Activated CD4-positive, alpha-beta T cell treated with anti-CD3 and anti-CD28 coated beads, Interleukin-2, Interleukin-4, amounts not matched to agents 100 ng/mL and 50 ng/mL, durations not matched to agents 16 hours and 8 hours (primary cell): ENCODE measurements around the gene UTF1.

Experiments
- DNase-seq: peaks from one replicate; pipeline ENCODE4 v3.0.0-alpha.2; 2020; ENCODE audit warnings: low spot score

Gene UTF1

DNA sequence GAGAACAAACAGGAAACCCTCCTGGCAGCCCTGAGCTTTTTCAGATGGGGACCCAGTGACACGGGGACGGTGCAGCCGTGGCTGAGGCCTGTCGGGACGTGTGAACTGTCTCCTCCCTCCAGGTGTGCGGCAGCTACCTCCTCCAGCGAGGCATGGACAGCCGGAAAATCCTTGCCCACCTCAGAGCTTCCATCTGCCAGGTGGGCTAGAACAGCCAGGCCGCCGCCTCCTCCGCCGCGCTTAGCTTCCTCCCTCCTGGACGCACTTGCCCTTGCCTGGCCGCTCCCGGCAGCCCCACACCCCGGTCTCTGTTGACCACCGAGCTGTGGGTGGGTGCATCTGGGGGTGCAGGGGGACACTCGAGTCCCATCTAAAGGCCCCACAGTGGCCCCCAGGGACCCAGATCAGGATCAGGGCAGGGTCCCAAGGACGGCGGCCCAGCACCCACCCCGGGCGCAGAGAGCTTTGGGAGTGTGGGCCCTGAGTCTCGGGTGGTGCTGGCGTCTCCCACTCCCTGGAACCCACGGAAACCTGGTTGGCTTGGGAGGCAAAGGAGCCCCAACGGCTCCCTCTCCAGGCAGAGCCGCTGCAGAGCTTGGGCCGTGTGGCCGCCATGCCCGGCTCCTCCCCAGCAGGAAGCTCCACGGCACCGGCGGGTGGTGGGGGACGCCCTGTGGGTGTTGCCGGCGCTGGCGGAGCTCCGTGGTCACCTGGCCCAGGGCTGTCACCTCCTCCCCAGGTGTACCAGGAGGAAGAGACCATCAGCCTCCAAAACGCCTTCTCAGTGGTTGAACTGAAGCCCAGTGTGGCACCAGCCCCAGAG is 32.9 kb upstream of the UTF1 start:
- DNase-seq: no peak

DNA sequence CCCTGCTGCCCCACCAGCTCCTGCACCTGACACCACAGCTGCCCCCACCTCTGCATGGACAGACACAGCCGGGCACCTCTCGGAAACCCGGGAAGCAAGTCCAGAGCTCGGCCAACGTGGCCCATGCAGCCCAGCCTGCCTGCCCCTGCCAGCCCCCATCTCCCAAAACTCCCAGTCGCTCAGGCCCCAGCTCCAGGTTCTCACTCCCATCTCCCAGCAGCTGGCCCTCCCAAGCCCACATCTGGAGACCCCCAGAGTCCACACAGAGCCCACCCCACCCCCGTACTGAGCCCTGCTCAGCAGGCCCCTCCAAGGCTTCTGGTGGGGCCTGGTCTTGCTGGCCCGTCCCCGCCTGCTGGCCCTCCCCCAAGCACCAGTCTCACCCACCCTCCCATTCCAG is 32.2 kb upstream of the UTF1 start:
- no peak for DNase-seq

- DNase-seq: no peak
Measured at GRCh38 chr10:133198206-133198605, 31.8 kb upstream of the UTF1 start.

GRCh38 chr10:133198621-133199487 is 31.2 kb upstream of the UTF1 start:
- no peak for DNase-seq

DNA sequence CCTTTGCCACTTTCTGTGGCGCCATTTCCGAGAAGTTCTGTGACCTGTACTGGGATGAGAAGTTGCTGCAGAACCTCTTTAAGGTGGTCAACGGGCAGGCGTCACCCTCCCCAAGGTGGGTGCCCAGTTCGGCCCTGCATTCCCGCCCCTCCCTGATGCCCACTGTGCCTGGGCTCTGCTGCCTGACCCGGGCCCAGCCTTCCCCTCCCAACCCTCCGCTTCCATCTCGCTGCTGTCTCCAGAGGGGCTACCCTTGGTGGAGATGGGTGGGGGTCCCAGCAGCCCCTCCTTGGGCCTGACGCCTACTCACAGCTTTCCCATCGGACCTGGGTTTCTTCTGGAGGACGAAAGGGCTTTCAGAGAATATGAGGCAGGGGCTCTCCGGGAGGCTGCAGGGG is 30.5 kb upstream of the UTF1 start:
- DNase-seq: no peak

- DNase-seq: no peak
Measured at GRCh38 chr10:133199992-133200611, 29.9 kb upstream of the UTF1 start.

- DNase-seq: no peak
Measured at GRCh38 chr10:133200621-133201031, 29.4 kb upstream of the UTF1 start.

DNA sequence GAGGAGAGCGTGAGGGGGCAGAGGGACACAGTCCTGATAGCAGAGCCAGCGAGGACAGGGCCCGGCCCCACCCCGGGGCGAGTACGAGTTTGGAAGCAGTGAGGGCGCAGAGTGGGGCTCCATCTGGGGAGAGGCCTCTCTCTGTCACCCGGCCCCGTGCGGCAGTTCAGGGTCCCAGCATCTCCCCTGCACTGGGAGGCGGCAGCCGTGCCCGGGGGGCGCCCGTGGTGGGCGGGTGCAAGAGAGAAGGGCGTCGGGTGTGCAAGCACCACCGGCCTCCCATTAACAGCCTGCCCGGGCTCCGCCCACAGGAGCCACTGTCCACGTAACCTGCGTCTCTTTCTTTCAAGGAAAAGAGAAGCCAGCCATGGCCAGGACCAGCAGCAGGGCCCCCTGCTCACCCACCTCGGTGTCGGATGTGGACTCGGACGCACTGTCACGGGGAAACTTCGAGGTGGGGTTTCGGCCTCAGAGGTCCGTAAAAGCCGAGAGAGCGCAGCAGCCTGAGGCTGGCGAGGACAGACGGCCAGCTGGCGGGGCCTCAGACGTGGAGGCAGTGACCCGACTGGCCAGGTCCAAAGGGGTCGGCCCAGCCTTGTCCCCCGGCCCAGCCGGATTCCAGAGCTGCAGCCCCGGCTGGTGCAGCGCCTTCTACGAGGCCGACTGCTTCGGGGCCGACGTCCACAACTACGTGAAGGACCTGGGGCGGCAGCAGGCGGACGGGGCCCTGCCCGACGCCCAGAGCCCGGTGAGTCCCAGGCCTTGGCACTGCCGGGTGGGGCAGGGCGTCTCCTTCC is 28.7 kb upstream of the UTF1 start:
- DNase-seq: no peak

DNA sequence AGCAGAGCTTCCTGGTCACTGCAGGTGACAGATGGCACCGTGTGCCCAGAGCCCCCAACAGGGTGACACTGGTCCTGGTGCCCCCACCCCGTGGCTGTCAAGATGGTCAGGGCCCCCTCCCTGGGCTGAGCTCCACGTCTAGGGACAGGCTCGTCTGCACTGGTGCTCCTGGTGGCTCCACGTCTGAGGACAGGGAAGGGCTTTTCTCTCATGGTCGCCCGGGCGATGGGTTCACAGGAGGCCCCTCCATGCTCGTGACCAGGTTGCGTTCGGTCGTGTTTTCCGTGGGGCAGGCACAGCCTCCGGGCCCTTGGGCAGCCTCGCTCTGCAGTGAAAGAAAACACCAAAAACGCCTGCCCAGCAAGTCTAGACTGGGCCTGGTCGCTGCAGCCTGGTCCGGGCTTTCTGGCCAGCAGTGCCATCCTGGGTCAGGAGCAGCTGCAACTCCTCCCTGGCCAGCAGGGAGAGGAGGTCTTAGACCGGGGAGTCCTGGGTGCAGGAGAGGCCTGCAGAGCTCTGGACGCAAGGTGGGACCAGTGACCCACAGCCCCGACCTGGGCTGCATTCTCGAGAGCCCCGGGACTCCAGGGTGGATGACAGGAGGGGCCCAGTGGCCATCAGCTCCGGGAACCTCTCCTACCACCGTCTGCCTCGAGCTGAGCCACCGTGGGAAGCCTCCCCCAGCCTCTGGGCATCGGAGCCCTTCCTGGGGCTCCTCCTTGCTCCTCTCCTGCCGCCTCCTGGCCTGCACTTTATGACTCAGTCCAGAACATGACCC is 27.9 kb upstream of the UTF1 start:
- no peak for DNase-seq

DNA sequence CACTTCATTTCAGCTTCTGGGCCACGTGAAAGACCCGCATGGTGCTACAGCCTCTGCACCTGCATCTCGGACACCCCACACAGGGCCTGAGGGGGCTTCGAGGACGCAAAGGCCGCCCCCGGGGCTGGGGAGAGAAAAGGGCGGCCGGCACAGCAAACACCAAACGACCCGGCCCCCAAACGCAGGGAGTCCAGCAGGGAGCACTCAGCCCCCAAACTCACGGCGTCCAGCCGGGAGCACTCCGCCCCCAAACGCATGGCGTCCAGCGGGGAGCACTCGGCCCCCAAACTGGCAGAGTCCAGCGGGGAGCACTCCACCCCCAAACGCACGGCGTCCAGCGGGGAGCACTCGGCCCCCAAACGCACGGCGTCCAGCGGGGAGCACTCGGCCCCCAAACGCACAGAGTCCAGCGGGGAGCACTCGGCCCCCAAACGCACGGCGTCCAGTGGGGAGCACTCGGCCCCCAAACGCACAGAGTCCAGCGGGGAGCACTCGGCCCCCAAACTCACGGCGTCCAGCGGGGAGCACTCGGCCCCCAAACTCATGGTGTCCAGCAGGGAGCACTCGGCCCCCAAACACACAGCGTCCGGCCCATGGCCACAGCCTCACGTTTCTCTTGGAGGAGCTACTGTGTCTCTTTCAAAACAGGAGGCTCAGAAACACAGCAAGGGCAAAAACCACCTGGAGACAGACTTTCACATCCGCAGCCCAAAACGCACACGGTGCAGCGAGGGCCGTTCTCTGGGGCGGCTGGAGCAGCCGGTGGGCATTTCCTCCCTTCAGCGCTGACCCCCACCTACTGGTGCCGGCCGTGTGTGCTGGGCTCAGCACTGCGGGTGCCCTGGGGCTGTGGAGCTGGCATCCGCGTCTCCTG is 27.0 kb upstream of the UTF1 start:
- no peak for DNase-seq

DNA sequence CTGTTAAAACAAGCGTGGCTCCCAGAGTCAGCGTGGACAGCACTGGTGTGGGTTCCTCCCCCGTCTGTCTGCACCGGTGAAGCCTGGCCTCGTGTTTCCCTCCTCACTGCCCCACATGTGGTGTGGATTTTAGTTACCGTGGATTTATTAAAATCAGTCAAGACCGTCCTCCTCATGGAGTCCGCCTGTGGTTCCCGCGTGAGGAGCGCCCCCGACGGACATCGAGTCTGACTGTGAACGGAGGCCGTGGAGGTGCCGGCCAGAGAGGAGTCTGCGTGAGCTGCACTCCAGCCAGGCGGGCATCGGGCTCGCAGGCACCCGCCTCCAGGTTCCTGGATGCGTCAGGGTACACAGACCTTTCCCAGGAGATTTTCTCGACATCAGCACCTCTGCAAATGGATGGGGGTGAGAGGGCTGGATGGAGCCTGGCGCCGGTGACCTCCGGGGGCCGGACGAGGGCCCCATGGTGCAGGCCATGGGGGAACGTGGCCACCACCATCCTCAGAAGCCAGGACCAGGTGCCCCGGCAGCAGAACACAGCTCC is 26.3 kb upstream of the UTF1 start:
- DNase-seq: no peak

- DNase-seq: no peak
Measured at GRCh38 chr10:133204226-133205015, 25.6 kb upstream of the UTF1 start.

GRCh38 chr10:133205146-133205545 is 24.9 kb upstream of the UTF1 start:
- no peak for DNase-seq

DNA sequence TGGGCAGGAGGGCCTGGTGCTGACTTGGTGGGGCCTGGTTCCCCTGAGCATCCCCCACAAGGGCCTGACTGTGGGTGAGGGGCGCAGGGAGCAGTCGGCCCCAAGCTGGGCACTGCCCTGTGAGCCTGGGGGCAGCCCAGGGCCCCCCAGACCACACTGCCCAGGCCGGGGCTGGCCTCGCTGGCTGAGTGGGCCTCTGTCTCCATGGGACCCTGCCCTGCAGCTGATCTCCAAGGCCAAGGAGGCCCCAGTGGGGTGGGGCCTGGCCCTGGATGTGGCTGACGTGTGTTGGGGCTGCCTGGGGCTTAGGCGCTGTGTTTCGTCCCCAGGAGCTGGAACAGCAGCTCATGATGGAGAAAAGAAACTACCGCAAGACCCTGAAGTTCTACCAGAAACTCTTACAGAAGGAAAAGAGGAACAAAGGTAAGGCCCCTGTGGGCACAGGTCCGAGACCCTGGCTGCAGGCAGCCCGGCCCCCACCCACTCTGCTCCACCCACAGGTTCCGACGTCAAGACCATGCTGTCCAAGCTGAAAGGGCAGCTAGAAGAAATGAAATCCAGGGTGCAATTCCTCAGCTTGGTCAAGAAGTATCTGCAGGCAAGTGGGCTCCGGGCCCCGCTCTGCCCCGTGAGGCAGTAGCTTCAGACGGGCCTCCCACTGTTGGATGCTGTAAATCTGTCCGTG is 23.5 kb upstream of the UTF1 start:
- DNase-seq: no peak

DNA sequence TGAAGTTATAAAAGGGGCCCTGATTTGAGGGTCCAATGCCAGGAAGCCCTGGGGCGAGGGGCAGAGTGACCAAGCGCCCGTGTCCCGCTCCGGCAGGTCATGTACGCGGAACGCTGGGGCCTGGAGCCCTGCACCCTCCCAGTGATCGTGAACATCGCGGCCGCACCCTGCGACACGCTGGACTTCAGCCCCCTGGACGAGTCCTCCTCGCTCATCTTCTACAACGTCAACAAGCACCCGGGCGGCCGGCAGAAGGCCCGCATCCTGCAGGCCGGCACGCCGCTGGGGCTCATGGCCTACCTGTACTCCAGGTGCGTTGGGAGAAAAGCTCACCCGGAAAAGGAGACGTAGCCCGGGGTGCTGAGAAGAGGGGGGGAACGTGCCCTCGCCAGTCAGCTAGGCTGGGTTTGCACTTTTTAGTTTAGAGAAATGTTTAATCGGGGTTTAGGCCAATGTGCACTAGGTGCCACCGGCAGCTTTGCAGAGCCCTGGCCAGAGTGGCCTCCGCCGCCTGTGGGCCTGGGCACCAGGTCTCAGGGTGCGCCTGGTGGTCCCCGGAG is 22.9 kb upstream of the UTF1 start:
- no peak for DNase-seq

GRCh38 chr10:133207627-133208026 is 22.4 kb upstream of the UTF1 start:
- no peak for DNase-seq

DNA sequence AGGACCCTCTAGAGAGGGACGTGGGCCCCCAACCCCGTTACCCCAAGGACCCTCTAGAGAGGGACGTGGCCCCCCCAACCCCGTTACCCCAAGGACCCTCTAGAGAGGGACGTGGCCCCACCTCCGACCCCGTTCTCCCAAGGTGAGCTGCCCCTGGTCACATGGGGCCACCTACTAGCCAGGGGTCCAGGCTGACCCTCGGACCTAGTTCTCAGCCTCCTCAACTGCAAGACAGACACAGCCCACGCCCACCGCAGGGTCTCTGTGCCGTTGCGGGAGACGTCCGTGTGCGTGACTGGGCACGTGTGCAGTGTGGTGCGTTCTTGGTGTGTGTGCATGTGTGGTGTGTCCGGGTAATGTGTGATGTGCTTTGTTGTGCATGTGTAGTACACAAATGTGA is 21.6 kb upstream of the UTF1 start:
- no peak for DNase-seq

- DNase-seq: no peak
Measured at GRCh38 chr10:133209117-133209516, 20.9 kb upstream of the UTF1 start.
